Bladder microvascular endothelial cell (primary cell): Measurements from ENCODE around the gene NOTCH4. TPM values are rescaled to one million over a fixed set of nuclear protein-coding genes. Genes with fewer than 3 reads are reported as not detected.

Experiments used
- total RNA-seq: library from RNA; depleted of rRNA; stranded (reverse); fragments of >200 nt; gene quantifications from 2 replicates; pipeline ENCODE4 v1.2.3, GENCODE V29; 2014

The NOTCH4 gene
- 57.3 and 61.4 TPM in 2 replicates for total RNA-seq

DNA sequence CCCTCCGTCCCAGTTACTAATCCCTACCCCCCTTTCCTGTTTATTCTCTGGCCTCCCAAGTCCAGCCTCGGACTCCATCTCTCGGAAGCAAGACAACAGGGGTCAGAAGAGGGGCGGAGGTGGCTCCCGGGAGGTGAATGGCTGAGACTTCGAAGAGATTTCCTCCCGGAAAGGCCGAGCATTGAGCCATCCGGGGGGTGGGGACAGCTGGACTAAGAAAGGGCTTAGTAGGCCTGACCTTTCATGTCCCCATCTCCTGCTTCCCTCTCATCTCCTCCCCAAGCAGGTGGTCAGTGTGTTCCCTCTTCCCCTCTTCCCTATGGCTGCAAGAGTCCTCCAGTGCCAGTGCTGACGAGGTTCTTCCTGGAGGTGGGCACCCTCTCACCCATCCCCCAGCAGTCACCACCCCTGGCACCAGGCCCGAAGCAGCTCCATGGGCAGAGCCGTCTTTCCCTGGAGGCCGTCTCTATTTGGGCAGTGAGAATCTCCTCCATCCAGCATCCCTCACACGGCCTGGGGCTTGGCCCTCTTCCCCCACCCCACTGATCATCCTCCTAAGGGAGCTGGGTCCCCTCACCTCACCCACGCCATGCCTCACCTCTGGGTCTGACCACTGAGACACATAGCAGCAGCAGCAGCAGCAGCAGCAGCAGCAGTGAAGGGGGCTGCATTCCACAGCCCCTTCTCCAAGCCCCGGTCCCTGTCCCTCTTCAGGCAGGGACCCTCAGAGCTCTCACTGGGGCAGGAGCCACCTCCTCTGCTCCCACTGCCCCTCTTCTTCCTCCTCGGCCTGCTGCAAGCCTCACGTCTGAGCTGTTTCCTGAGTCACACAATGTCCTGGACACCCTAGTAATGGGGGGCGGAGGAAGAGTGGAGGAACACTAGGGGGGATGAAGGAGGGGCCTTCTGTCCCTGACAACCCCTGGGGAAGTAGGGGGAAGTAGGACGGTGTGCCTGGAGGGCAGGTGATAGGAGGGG is at the start of gene NOTCH4:
Gene NOTCH4 (minus strand): TSS at position 810 of the 978 bp plus-strand sequence. CDS start 139 bp downstream, at position 671.

GRCh38 chr6:32192608-32193039 is 31.2 kb downstream of the NOTCH4 start, which contains the start of gene GPSM3:
Gene GPSM3 (minus strand): TSS chr6:32192643. CDS start chr6:32192513, 130 bp downstream.

GRCh38 chr6:32190054-32190851 is 33.6 kb downstream of the NOTCH4 start, which contains the start of gene PBX2:
Gene PBX2 (minus strand): TSS chr6:32190202. CDS start chr6:32189915, 287 bp downstream.

DNA sequence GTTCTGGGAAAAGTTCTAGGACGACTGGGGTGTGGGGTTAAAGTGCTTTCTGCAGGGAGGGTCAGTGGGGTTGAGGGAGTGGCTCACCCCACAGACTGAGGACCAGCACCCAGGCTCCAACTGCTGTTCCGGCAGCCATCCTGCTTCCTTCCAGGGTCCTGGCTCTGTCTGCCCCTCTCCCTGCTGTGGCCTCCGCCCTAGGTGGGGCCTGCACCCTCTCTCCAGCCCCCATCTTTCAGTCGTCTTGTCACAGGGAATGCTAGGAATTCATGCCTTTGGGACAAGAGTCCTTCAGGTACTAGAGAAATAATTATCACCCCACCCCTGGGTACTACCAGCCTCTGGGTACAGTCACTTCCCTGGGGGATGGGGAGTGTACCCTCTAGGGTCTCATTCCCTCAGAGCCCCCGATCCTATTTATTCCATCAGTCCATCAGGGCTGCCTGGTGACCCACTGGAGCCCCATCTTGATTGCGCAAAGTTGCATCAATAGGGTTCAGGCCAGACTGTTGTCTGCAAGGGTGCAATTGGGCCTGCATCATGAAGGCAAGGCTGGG is 39.7 kb downstream of the NOTCH4 start, which contains the start of gene AGER:
Gene AGER (minus strand): TSS at position 170 of the 557 bp plus-strand sequence. CDS start 31 bp downstream, at position 139.

DNA sequence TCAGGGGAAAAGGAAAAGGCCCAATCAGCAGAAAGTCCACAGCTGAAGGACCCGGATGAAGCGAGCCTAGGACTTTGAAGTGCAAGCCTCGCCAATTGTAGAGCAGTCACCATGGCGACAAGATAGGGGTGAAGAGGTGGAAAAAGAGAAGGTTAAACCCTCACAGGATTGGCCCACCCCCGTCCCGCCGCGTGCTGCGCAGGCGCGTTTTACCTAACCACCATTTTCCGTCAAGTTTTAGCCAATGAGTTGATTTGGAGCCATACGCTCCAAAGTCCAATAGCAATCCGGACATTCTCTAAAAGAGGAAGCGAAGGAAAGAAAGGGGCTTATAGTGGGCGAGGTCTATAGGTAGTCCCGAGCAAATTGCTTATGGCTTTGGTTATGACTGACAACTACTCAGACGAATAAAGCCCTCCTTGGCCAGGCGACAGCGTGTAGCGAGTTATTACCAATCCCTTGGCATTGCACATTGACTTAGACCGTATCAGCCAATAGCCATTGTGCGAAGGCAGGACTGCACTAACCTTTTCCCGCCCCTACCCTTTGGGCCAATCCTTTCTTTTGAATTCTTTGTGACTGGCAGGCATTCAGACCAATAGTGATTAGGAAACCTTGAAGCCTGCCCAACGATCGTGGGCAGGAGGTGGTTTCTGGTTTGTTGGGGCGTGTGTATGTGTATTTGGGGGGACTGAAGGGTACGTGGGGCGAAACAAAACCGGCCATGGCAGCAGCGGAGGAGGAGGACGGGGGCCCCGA is 45.9 kb downstream of the NOTCH4 start, which contains the start of gene RNF5:
Gene RNF5 (plus strand): TSS at position 618 of the 759 bp plus-strand sequence. CDS start 107 bp downstream, at position 725.

GRCh38 chr6:32175711-32176475 is 48.0 kb downstream of the NOTCH4 start, which contains the start of gene AGPAT1:
Gene AGPAT1 (minus strand): TSS chr6:32176084. CDS start chr6:32171496, 4,588 bp downstream.

DNA sequence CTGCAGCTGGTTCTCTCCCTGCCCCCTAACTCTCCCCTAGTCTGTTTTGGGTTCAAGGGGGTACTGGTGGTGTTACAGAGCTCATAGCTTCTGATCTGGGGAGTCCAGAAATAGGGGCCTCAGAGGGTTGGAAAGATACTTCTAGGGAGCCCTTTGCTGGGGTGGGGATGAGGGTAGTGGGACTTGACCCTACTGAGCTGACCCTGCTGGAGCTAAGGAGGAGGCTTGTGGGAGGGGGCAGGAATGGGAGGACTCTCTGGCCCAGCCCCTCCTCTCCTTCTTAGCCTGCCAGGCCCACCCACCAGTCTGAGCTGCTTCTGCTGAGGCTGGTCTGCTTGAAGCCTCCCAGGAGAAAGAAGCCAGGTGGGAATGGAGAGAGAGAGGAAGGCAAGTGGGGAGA is 59.6 kb downstream of the NOTCH4 start, which contains the start of gene EGFL8:
Gene EGFL8 (plus strand): TSS at position 301 of the 400 bp plus-strand sequence. CDS start 1,571 bp downstream, outside the sequence.

GRCh38 chr6:32153564-32154513 is 70.0 kb downstream of the NOTCH4 start, which contains the start of gene PPT2:
Gene PPT2 (plus strand): TSS chr6:32154141. CDS start chr6:32154595, 454 bp downstream.

GRCh38 chr6:32151863-32152768 is 71.8 kb downstream of the NOTCH4 start, which contains the start of gene PRRT1:
Gene PRRT1 (minus strand): TSS chr6:32151939. CDS start chr6:32151827, 112 bp downstream.

Other genes starting within 250 kb of the NOTCH4 start
- gene C4A, start 242.0 kb downstream of the NOTCH4 start, total RNA-seq = 1.5 and 3.1 TPM in 2 replicates
- 0.97 and 2.5 TPM in 2 replicates for gene C4B, start 209.3 kb downstream of the NOTCH4 start, total RNA-seq
- not detected in 2 replicates for gene CYP21A2, start 185.7 kb downstream of the NOTCH4 start, total RNA-seq
- 0.49 and 6.1 TPM in 2 replicates for gene TNXB, start 114.7 kb downstream of the NOTCH4 start, total RNA-seq
- gene ATF6B, start 95.8 kb downstream of the NOTCH4 start, total RNA-seq = 13.1 and 22.2 TPM in 2 replicates
- gene FKBPL, start 93.8 kb downstream of the NOTCH4 start, total RNA-seq = 4.6 and 7.3 TPM in 2 replicates
- not detected in 2 replicates for gene PRRT1, start 72.1 kb downstream of the NOTCH4 start, total RNA-seq
- gene PPT2, start 69.9 kb downstream of the NOTCH4 start, total RNA-seq = 30.9 and 89.9 TPM in 2 replicates
- gene EGFL8, start 59.5 kb downstream of the NOTCH4 start, total RNA-seq = 0.81 and 2.0 TPM in 2 replicates
- 5.3 and 16.7 TPM in 2 replicates for gene AGPAT1, start 48.0 kb downstream of the NOTCH4 start, total RNA-seq
- 33.4 and 34.2 TPM in 2 replicates for gene RNF5, start 45.7 kb downstream of the NOTCH4 start, total RNA-seq
- gene AGER, start 39.8 kb downstream of the NOTCH4 start, total RNA-seq = 0.44 and 0.81 TPM in 2 replicates
- 27.8 and 56.5 TPM in 2 replicates for gene PBX2, start 33.9 kb downstream of the NOTCH4 start, total RNA-seq
- gene GPSM3, start 31.4 kb downstream of the NOTCH4 start, total RNA-seq = 3.2 and 4.2 TPM in 2 replicates
- not detected in 2 replicates for gene TSBP1, start 147.8 kb upstream of the NOTCH4 start, total RNA-seq
- gene BTNL2, start 183.1 kb upstream of the NOTCH4 start, total RNA-seq = not detected in 2 replicates
- gene HLA-DRA, start 215.8 kb upstream of the NOTCH4 start, total RNA-seq = 2.9 TPM in 1 of 2 replicates, not detected in the other